Measurements from ENCODE around the gene CAPRIN1.

The CAPRIN1 gene

GRCh38 chr11:34040571-34040970 lies 11.0 kb upstream of the CAPRIN1 start:
- H2AK5ac ChIP-seq (ENCODE audit: low read depth, low read length) = no peak overlapping the region
- H3K4ac ChIP-seq (ENCODE audit: low read length) = no peak overlapping the region
- no peaks in the 10 kb centered on the region for H3K27me3 ChIP-seq (ENCODE audit: control insufficient read depth in 3 of 3, insufficient read depth in 3 of 3, low read depth in 1 of 3, low read length in 3 of 3)
- H2BK12ac ChIP-seq (ENCODE audit: low read length) = no peak overlapping the region
- H3K4me2 ChIP-seq (ENCODE audit: insufficient read depth, low read length, poor library complexity, severe bottlenecking) = no peak overlapping the region
- no peak overlapping the region for H3K14ac ChIP-seq (ENCODE audit: low read length)
- DNase-seq (ENCODE audit: low spot score) = no peak
- no peaks in the 10 kb centered on the region for H3K79me1 ChIP-seq (ENCODE audit: low read depth, low read length)
- no peak overlapping the region for H3K27ac ChIP-seq (replicated peaks; ENCODE audit: low read length)
- no peak overlapping the region for H2BK120ac ChIP-seq (ENCODE audit: low read depth, low read length)
- H3K18ac ChIP-seq (ENCODE audit: low read length) = no peak overlapping the region
- no peaks in the 10 kb centered on the region for H3K9me3 ChIP-seq (replicated peaks in 1 of 2; ENCODE audit: control insufficient read depth in 2 of 2, insufficient read depth in 1 of 2, low read depth in 1 of 2, low read length in 2 of 2)
- no peaks in the 10 kb centered on the region for H3K36me3 ChIP-seq (replicated peaks in 1 of 2; ENCODE audit: control insufficient read depth in 2 of 2, insufficient read depth in 2 of 2, low read length in 2 of 2)
- no peak overlapping the region for H2BK5ac ChIP-seq (ENCODE audit: low read length)
- H3K9ac ChIP-seq (ENCODE audit: low read depth, low read length, poor library complexity) = no peak overlapping the region
- no peak overlapping the region for H2AFZ ChIP-seq (ENCODE audit: low read length)
- no CpG with 5 or more reads among the region's 11 CpGs for WGBS, 2 donors (ENCODE audit: extremely low coverage in 2 of 2, insufficient read length in 2 of 2, insufficient replicate concordance in 1 of 2)
- H4K91ac ChIP-seq (ENCODE audit: low read depth, low read length, poor library complexity) = no peak overlapping the region
- no peak overlapping the region for H3K23ac ChIP-seq (ENCODE audit: low read depth, low read length, poor library complexity)
- no peak overlapping the region for H3K4me3 ChIP-seq (ENCODE audit: low read length in 2 of 2)
- H4K8ac ChIP-seq (ENCODE audit: low read depth, low read length) = no peak overlapping the region
- no peaks in the 10 kb centered on the region for H3K4me1 ChIP-seq (ENCODE audit: control insufficient read depth in 2 of 2, insufficient read depth in 1 of 2, low read depth in 1 of 2, low read length in 2 of 2)
- no peak overlapping the region for H2BK15ac ChIP-seq (ENCODE audit: low read length)

GRCh38 chr11:34044664-34045485 lies 6.7 kb upstream of the CAPRIN1 start:
- H3K4me3 ChIP-seq (ENCODE audit: low read length in 2 of 2) = no peak overlapping the region
- H3K36me3 ChIP-seq (replicated peaks in 1 of 2; ENCODE audit: control insufficient read depth in 2 of 2, insufficient read depth in 2 of 2, low read length in 2 of 2) = no peaks in the 10 kb centered on the region
- H3K23ac ChIP-seq (ENCODE audit: low read depth, low read length, poor library complexity) = no peak overlapping the region
- H3K14ac ChIP-seq (ENCODE audit: low read length) = no peak overlapping the region
- no peak overlapping the region for H3K18ac ChIP-seq (ENCODE audit: low read length)
- no peak overlapping the region for H2BK12ac ChIP-seq (ENCODE audit: low read length)
- H2BK120ac ChIP-seq (ENCODE audit: low read depth, low read length) = no peak overlapping the region
- no peak overlapping the region for H4K91ac ChIP-seq (ENCODE audit: low read depth, low read length, poor library complexity)
- DNase-seq (ENCODE audit: low spot score) = no peak
- no peaks in the 10 kb centered on the region for H3K4me1 ChIP-seq (ENCODE audit: control insufficient read depth in 2 of 2, insufficient read depth in 1 of 2, low read depth in 1 of 2, low read length in 2 of 2)
- H3K79me1 ChIP-seq (ENCODE audit: low read depth, low read length) = no peaks in the 10 kb centered on the region
- no peak overlapping the region for H2BK5ac ChIP-seq (ENCODE audit: low read length)
- no peak overlapping the region for H2BK15ac ChIP-seq (ENCODE audit: low read length)
- H2AFZ ChIP-seq (ENCODE audit: low read length) = peak overlapping the region; percentile 80
- H4K8ac ChIP-seq (ENCODE audit: low read depth, low read length) = no peak overlapping the region
- H3K9ac ChIP-seq (ENCODE audit: low read depth, low read length, poor library complexity) = no peak overlapping the region
- H2AK5ac ChIP-seq (ENCODE audit: low read depth, low read length) = no peak overlapping the region
- WGBS, 2 donors (ENCODE audit: extremely low coverage in 2 of 2, insufficient read length in 2 of 2, insufficient replicate concordance in 1 of 2) = no CpG with 5 or more reads among the region's 27 CpGs
- H3K27me3 ChIP-seq (ENCODE audit: control insufficient read depth in 3 of 3, insufficient read depth in 3 of 3, low read depth in 1 of 3, low read length in 3 of 3) = no peaks in the 10 kb centered on the region
- no peak overlapping the region for H3K4me2 ChIP-seq (ENCODE audit: insufficient read depth, low read length, poor library complexity, severe bottlenecking)
- H3K4ac ChIP-seq (ENCODE audit: low read length) = no peak overlapping the region
- H3K27ac ChIP-seq (replicated peaks; ENCODE audit: low read length) = no peak overlapping the region
- no peaks in the 10 kb centered on the region for H3K9me3 ChIP-seq (replicated peaks in 1 of 2; ENCODE audit: control insufficient read depth in 2 of 2, insufficient read depth in 1 of 2, low read depth in 1 of 2, low read length in 2 of 2)

- Histone ChIP-seq H3K23ac (ENCODE audit: low read depth, low read length, poor library complexity) (no peak overlapping the region), H3K9ac (ENCODE audit: low read depth, low read length, poor library complexity) (no peak overlapping the region), H3K4ac (ENCODE audit: low read length) (no peak overlapping the region), H3K36me3 (replicated peaks in 1 of 2; ENCODE audit: control insufficient read depth in 2 of 2, insufficient read depth in 2 of 2, low read length in 2 of 2) (peaks cover 0 to 14% of the 10 kb centered on the region in 2 donors), H3K4me1 (ENCODE audit: control insufficient read depth in 2 of 2, insufficient read depth in 1 of 2, low read depth in 1 of 2, low read length in 2 of 2) (peaks cover 0 to 7% of the 10 kb centered on the region in 2 donors), H4K8ac (ENCODE audit: low read depth, low read length) (no peak overlapping the region), H4K91ac (ENCODE audit: low read depth, low read length, poor library complexity) (no peak overlapping the region), H2AFZ (ENCODE audit: low read length) (no peak overlapping the region), H2BK12ac (ENCODE audit: low read length) (no peak overlapping the region), H2BK5ac (ENCODE audit: low read length) (no peak overlapping the region), H3K27me3 (ENCODE audit: control insufficient read depth in 3 of 3, insufficient read depth in 3 of 3, low read depth in 1 of 3, low read length in 3 of 3) (no peaks in the 10 kb centered on the region), H3K4me3 (ENCODE audit: low read length in 2 of 2) (no peak overlapping the region), H3K9me3 (replicated peaks in 1 of 2; ENCODE audit: control insufficient read depth in 2 of 2, insufficient read depth in 1 of 2, low read depth in 1 of 2, low read length in 2 of 2) (no peaks in the 10 kb centered on the region), H2BK120ac (ENCODE audit: low read depth, low read length) (no peak overlapping the region), H3K18ac (ENCODE audit: low read length) (no peak overlapping the region), H3K14ac (ENCODE audit: low read length) (no peak overlapping the region), H3K4me2 (ENCODE audit: insufficient read depth, low read length, poor library complexity, severe bottlenecking) (no peak overlapping the region), H2BK15ac (ENCODE audit: low read length) (no peak overlapping the region), H3K27ac (replicated peaks; ENCODE audit: low read length) (no peak overlapping the region), H2AK5ac (ENCODE audit: low read depth, low read length) (no peak overlapping the region), H3K79me1 (ENCODE audit: low read depth, low read length) (peaks cover 6% of the 10 kb centered on the region)
- WGBS, 2 donors (ENCODE audit: extremely low coverage in 2 of 2, insufficient read length in 2 of 2, insufficient replicate concordance in 1 of 2) = no CpG with 5 or more reads among the region's 4 CpGs
- no peak for DNase-seq (ENCODE audit: low spot score)
These were observed 2.5 kb upstream of the CAPRIN1 start for GRCh38 chr11:34049028-34049427.

GRCh38 chr11:34050581-34051348 lies 766 bp upstream of the CAPRIN1 start:
- H4K8ac ChIP-seq (ENCODE audit: low read depth, low read length) = no peak overlapping the region
- no peak overlapping the region for H3K18ac ChIP-seq (ENCODE audit: low read length)
- no peaks in the 10 kb centered on the region for H3K27me3 ChIP-seq (ENCODE audit: control insufficient read depth in 3 of 3, insufficient read depth in 3 of 3, low read depth in 1 of 3, low read length in 3 of 3)
- H3K4me3 ChIP-seq (ENCODE audit: low read length in 2 of 2) = peak overlapping the region; percentile 69 to 71
- no peak overlapping the region for H2BK15ac ChIP-seq (ENCODE audit: low read length)
- H2BK5ac ChIP-seq (ENCODE audit: low read length) = no peak overlapping the region
- peaks cover 0 to 4% of the 10 kb centered on the region in 2 donors for H3K9me3 ChIP-seq (replicated peaks in 1 of 2; ENCODE audit: control insufficient read depth in 2 of 2, insufficient read depth in 1 of 2, low read depth in 1 of 2, low read length in 2 of 2)
- H2BK12ac ChIP-seq (ENCODE audit: low read length) = no peak overlapping the region
- H2AFZ ChIP-seq (ENCODE audit: low read length) = peak overlapping the region; percentile 93
- WGBS, 2 donors (ENCODE audit: extremely low coverage in 2 of 2, insufficient read length in 2 of 2, insufficient replicate concordance in 1 of 2) = no CpG with 5 or more reads among the region's 14 CpGs
- H3K4me1 ChIP-seq (ENCODE audit: control insufficient read depth in 2 of 2, insufficient read depth in 1 of 2, low read depth in 1 of 2, low read length in 2 of 2) = peaks cover 0 to 7% of the 10 kb centered on the region in 2 donors
- H3K14ac ChIP-seq (ENCODE audit: low read length) = no peak overlapping the region
- H3K9ac ChIP-seq (ENCODE audit: low read depth, low read length, poor library complexity) = no peak overlapping the region
- H3K79me1 ChIP-seq (ENCODE audit: low read depth, low read length) = peaks cover 6% of the 10 kb centered on the region
- H3K27ac ChIP-seq (replicated peaks; ENCODE audit: low read length) = peak overlapping the region; percentile 93
- peak overlapping the region; percentile 60 for H3K4me2 ChIP-seq (ENCODE audit: insufficient read depth, low read length, poor library complexity, severe bottlenecking)
- H4K91ac ChIP-seq (ENCODE audit: low read depth, low read length, poor library complexity) = no peak overlapping the region
- no peak overlapping the region for H3K23ac ChIP-seq (ENCODE audit: low read depth, low read length, poor library complexity)
- no peak overlapping the region for H2AK5ac ChIP-seq (ENCODE audit: low read depth, low read length)
- H3K36me3 ChIP-seq (replicated peaks in 1 of 2; ENCODE audit: control insufficient read depth in 2 of 2, insufficient read depth in 2 of 2, low read length in 2 of 2) = peaks cover 0 to 32% of the 10 kb centered on the region in 2 donors
- H2BK120ac ChIP-seq (ENCODE audit: low read depth, low read length) = no peak overlapping the region
- H3K4ac ChIP-seq (ENCODE audit: low read length) = no peak overlapping the region
- DNase-seq (ENCODE audit: low spot score) = no peak

All from neuronal stem cell (in vitro differentiated cells).